Sciatic nerve (tissue), 2 donors: ENCODE results near the gene RPL36. TPM values are rescaled to one million over a fixed set of nuclear protein-coding genes. Genes with fewer than 3 reads are reported as not detected.
A peak's percentile ranks its signal among the peaks of the same experiment; 100 is the strongest.

ENCODE experiments used
- ATAC-seq: fragments of 200-7000 bp; cut with Tn5 transposase; one replicate; pipeline ENCODE4 v1.9.1; 2020; ENCODE audit warnings: mild to moderate bottlenecking, moderate library complexity
- DNase-seq: peaks from one replicate; pipeline ENCODE4 v3.0.0-alpha.2; 2020; ENCODE audit warnings: low spot score
- intact Hi-C: fragments of 100-400 bp; cut with DNase I; formaldehyde crosslinking; loops from one replicate; pipeline ENCODE4 v1.14.2; 2022
- total RNA-seq: library from RNA; stranded (reverse); fragmentation: NEBNext Ultra II Directional; extraction: Animal tissue kit (Norgen Biotek cat#: 25700); gene quantifications from one replicate; pipeline ENCODE4 v1.2.1, GENCODE V29; 2021
- donor health status: DM: no; HTN: no; CAD: no.
- donor health status: DM: no; HTN: no; CAD: no.

RPL36 gene
- total RNA-seq, 1 donor from 2014 or later: 601 TPM

- intact Hi-C loops: no loop called here
- ATAC-seq (no peak), DNase-seq (no peak)
Observed at GRCh38 chr19:5672708-5673459, 17.2 kb upstream of the RPL36 start.

DNA sequence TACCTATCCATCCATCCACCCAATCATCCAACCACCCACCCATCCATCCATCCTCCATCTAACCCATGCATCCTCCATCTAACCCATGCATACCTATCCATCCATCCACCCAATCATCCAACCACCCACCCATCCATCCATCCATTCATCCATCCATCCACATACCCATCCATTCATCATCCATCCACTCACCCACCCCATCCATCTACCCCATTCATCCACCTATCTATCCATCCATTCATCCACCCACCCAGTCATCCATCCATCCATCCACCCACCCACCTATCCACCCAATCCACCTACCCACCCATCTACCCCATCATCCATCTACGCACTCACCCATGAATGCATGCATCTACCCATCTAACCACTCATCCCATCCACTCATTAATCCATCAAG, 16.3 kb upstream of the RPL36 start:
- ATAC-seq: no peak
- no peak for DNase-seq
- intact Hi-C loops: no loop called here

GRCh38 chr19:5674714-5675113, 15.4 kb upstream of the RPL36 start:
- intact Hi-C loops: no loop called here
- DNase-seq: no peak
- no peak for ATAC-seq

GRCh38 chr19:5676105-5676771, 13.9 kb upstream of the RPL36 start:
- DNase-seq (no peak), ATAC-seq (no peak)
- intact Hi-C loops: no loop called here

DNA sequence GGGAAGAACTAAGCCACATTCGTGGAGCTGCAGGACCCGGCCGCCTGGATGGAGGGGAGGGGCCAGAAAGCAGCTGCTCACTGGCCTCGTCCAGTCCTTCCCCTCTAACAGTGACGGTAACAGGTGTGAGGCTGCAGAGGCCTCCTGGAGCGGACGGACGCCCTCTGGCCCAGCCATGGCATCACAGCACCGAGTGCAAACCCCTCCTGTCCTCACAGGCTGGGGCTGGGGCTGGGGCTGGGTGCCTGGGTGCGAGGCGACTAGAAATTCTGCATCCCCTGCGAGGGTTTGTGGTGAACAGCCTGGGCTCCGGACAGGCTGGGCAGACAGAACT, 13.4 kb upstream of the RPL36 start:
- ATAC-seq (no peak), DNase-seq (no peak)
- intact Hi-C loops: no loop called here

GRCh38 chr19:5677136-5677535, 13.0 kb upstream of the RPL36 start:
- ATAC-seq: no peak
- intact Hi-C loops: no loop called here
- no peak for DNase-seq

DNA sequence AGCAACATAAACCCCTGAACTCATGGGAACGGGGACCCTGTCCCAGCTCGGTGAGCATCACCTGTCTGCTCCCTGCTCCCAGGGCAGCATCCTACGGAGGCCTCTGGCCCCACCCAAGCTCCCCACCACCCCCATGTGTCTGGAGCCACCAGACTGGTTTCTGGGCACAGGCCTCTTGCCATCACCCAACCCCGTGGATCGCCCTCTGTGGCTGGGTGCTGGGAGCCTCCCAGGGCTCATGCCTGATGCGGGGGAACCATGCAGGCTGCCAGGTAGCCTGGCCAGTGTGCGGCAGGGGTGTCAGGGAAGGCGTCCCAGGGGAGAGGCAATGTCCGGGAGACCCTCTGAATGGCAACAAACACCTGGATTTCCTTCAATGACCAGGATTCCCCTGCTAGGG, 12.5 kb upstream of the RPL36 start:
- intact Hi-C loops: no loop called here
- DNase-seq (no peak), ATAC-seq (no peak)

DNA sequence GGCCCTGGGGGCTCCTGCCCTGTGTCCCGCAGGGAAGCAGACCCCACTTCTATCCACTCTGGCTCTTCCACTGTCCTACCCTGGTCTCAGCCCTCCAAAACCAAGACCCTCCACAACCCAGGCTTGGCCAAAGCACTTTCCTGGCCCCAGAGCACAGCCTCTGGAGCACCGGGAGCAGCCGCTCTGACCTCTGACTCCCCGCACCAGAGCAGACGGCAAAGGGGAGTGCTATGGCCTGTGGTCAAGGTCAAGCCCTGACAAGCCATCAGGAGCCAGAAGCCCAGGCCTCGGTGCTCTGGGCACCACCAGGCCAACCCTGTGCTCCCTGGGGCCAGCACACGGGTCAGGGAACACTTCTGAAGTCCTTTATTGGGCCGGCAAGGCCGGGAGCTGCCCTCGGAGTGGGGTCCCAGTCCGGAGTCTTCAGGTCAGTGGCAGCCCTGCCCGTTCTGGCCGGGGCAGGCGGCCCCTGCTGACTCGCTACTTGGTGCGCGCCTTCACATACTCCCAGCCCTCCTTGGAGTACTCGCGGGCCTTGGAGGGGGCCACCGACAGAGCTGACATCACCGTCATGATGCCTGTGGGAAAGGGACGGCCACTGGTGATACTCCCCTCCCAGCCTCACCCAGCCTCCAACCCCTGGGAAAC, 11.9 kb upstream of the RPL36 start:
- intact Hi-C loops: no loop called here
- ATAC-seq (no peak), DNase-seq (no peak)

- DNase-seq: no peak
- intact Hi-C loops: no loop called here
- no peak for ATAC-seq
Observed at GRCh38 chr19:5679289-5680083, 10.6 kb upstream of the RPL36 start.

DNA sequence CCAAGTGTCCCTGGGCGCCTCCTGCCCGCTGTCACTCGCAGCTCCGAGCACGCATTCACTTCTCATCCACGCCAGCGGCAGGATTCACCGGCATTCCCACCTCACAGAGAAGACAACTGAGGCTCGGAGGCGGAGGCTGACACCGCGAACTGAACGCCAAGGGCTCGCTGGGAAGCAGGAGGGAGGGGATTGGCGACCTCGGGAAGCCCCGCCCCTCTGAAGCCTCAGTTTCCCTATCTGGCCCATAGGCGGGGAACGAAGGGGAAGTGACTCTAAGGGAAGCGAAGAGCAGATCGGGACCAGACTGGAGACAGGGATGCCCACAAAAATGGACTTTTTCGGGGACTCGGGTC, 10.0 kb upstream of the RPL36 start:
- DNase-seq (peak; percentile 83), ATAC-seq (peak; percentile 4)
- intact Hi-C loops: no loop called here

GRCh38 chr19:5680437-5681368, 9.4 kb upstream of the RPL36 start, which contains the start of the genes HSD11B1L and MICOS13:
TSS of gene HSD11B1L (plus strand) at chr19:5681027. CDS start at chr19:5684833, 3,806 bp downstream.
TSS of gene MICOS13 (minus strand) at chr19:5680516. CDS start at chr19:5680486, 30 bp downstream.
- DNase-seq (peak; percentile 99), ATAC-seq (peak; percentile 97)
- intact Hi-C loops: no loop called here

DNA sequence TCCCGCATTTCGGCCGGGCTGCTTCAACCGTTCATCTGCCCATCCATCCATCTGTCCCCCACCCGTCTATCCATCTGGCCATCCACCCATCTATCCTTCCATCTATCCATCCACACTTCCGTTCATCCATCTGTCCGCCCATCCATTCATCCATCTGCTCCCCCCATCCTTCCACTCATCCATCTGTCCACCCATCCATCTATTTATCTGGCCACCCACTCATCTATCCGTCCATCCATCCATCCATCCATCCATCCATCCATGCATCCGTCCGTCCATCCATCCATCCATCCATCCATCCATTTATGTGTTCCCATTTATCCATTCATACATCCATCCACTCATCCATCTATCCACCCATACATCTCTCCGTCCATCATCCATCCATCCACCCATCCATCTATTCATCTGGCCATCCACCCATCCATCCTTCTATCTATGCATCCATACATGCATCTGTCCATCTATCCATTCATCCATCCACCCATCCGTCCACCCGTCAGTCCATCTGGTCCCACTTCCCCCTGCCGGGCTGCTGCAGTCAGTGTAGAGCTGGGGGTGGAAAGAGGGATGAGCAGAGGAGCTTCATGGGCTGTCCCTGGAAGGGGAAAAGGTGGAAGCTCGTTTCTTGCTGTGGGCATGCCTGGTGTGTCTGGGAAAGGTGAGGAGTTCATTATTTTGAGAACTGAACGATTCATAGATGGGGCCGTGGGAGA, 8.5 kb upstream of the RPL36 start:
- no peak for DNase-seq
- intact Hi-C loops: no loop called here
- ATAC-seq: no peak

- DNase-seq (no peak), ATAC-seq (no peak)
- intact Hi-C loops: no loop called here
Observed at GRCh38 chr19:5682107-5682482, 8.0 kb upstream of the RPL36 start.

GRCh38 chr19:5683177-5683886, 6.8 kb upstream of the RPL36 start:
- ATAC-seq (no peak), DNase-seq (no peak)
- intact Hi-C loops: no loop called here

- no peak for DNase-seq
- intact Hi-C loops: no loop called here
- ATAC-seq: no peak
Observed at GRCh38 chr19:5684694-5685430, 5.2 kb upstream of the RPL36 start.

- ATAC-seq (no peak), DNase-seq (no peak)
- intact Hi-C loops: no loop called here
Observed at GRCh38 chr19:5686326-5686646, 3.8 kb upstream of the RPL36 start.
